PC-3 (cell line): Measurements from ENCODE around the gene CEP290. TPM values are rescaled to one million over a fixed set of nuclear protein-coding genes. Genes with fewer than 3 reads are reported as not detected.

Experiments
- ATAC-seq: fragments of 200-7000 bp; cut with Tn5 transposase; 2 replicates; pipeline ENCODE4 v1.9.1; 2020; ENCODE audit warnings: mild to moderate bottlenecking, moderate library complexity
- BruUV-seq: library from RNA; stranded (reverse); fragments of 400-500 nt; replicated peaks from 2 replicates; lab custom pipeline; 2021; lab: Mats Ljungman, UMichigan
- CTCF ChIA-PET: fragments of 300-600 bp; sonication (Branson Sonifier 250); formaldehyde crosslinking; loops from one replicate; lab custom pipeline; 2022; ENCODE audit warnings: antibody characterized with exemption; lab: Charles Lee
- POLR2A ChIA-PET: fragments of 300-600 bp; sonication (Branson Sonifier 250); formaldehyde crosslinking; loops from one replicate; lab custom pipeline; 2022; ENCODE audit warnings: antibody characterized with exemption; ENCODE audit not compliant: unreplicated experiment; lab: Charles Lee
- DNase-seq: peaks from one replicate; pipeline ENCODE4 v3.0.0-alpha.2; 2015
- H2AFZ ChIP-seq: fragments of 300-600 bp; sonication (generic); 2 replicates; pipeline ENCODE4 v1.6.0; 2016; ENCODE audit warnings: antibody characterized with exemption, low read length
- H3F3A ChIP-seq: fragments of 300-600 bp; sonication (generic); one replicate; pipeline ENCODE4 v1.6.0; 2017; ENCODE audit warnings: antibody characterized with exemption, low read length, control low read depth, mild to moderate bottlenecking; ENCODE audit not compliant: unreplicated experiment
- H3K27ac ChIP-seq: fragments of 300-600 bp; sonication (generic); 2 replicates; pipeline ENCODE4 v1.5.1; 2016; ENCODE audit warnings: mild to moderate bottlenecking, low read length
- H3K27me3 ChIP-seq: fragments of 300-600 bp; sonication (generic); 2 replicates; pipeline ENCODE4 v1.6.1; 2016; ENCODE audit warnings: low read length, mixed read lengths
- H3K36me3 ChIP-seq: fragments of 300-600 bp; sonication (generic); 2 replicates; pipeline ENCODE4 v1.6.1; 2016; ENCODE audit warnings: low read depth, mixed run types, low read length, mixed read lengths
- H3K4me1 ChIP-seq: fragments of 300-600 bp; sonication (generic); 2 replicates; pipeline ENCODE4 v1.5.1; 2016; ENCODE audit warnings: low read length; ENCODE audit not compliant: insufficient read depth
- H3K4me2 ChIP-seq: fragments of 300-600 bp; sonication (generic); 2 replicates; pipeline ENCODE4 v1.6.0; 2016; ENCODE audit warnings: low read length
- H3K4me3 ChIP-seq: fragments of 300-600 bp; sonication (generic); 2 replicates; pipeline ENCODE4 v1.5.1; 2016; ENCODE audit warnings: mild to moderate bottlenecking, low read length, mixed read lengths
- H3K79me2 ChIP-seq: fragments of 300-600 bp; sonication (generic); 2 replicates; pipeline ENCODE4 v1.6.1; 2017; ENCODE audit warnings: low read length, mixed read lengths
- H3K9ac ChIP-seq: fragments of 300-600 bp; sonication (generic); 2 replicates; pipeline ENCODE4 v1.6.0; 2016; ENCODE audit warnings: mild to moderate bottlenecking, low read length
- H3K9me2 ChIP-seq: fragments of 300-600 bp; sonication (generic); replicated peaks from 2 replicates; pipeline ENCODE4 v1.6.1; 2016; ENCODE audit warnings: mixed run types, low read length, mixed read lengths
- H3K9me3 ChIP-seq: fragments of 300-600 bp; sonication (generic); 2 replicates; pipeline ENCODE4 v1.6.1; 2016; ENCODE audit warnings: low read length, mixed read lengths
- H4K20me1 ChIP-seq: fragments of 300-600 bp; sonication (generic); 2 replicates; pipeline ENCODE4 v1.6.1; 2016; ENCODE audit warnings: low read length, mixed read lengths
- CTCF ChIP-seq: fragments of 300-600 bp; sonication (generic); conservative IDR thresholded peaks from 2 replicates; pipeline ENCODE4 v1.5.1; 2017; ENCODE audit warnings: antibody characterized with exemption, low read depth, mild to moderate bottlenecking, low read length
- EZH2 ChIP-seq: fragments of 300-600 bp; sonication (generic); IDR thresholded peaks from one replicate; pipeline ENCODE4 v1.6.1; 2017; ENCODE audit warnings: antibody characterized with exemption, mild to moderate bottlenecking, low read length; ENCODE audit not compliant: unreplicated experiment
- EZH2phosphoT487 ChIP-seq: fragments of 300-600 bp; sonication (generic); IDR thresholded peaks from 2 replicates; pipeline ENCODE4 v1.6.1; 2018; ENCODE audit warnings: mild to moderate bottlenecking, antibody characterized with exemption, low read length, borderline replicate concordance
- intact Hi-C: fragments of 100-400 bp; cut with micrococcal nuclease; formaldehyde crosslinking; loops from 2 replicates; pipeline ENCODE4 v1.9.0; 2023
- total RNA-seq: library from RNA; depleted of rRNA; stranded (reverse); fragments of >200 nt; gene quantifications from 2 replicates; pipeline ENCODE4 v1.2.3, GENCODE V29; 2014

CEP290 gene
- total RNA-seq, 1 experiment from 2014 or later = 9.7 TPM

GRCh38 chr12:88015825-88016224 lies 126.1 kb downstream of the CEP290 start:
- DNase-seq (no peak), ATAC-seq (no peak)
- Histone ChIP-seq H3K9me2 (no peaks in the 10 kb centered on the region), H3K9ac (no peak overlapping the region), H3K4me2 (no peak overlapping the region), H3K4me1 (no peaks in the 10 kb centered on the region), H3K36me3 (no peaks in the 10 kb centered on the region), H3K4me3 (no peak overlapping the region), H3F3A (no peaks in the 10 kb centered on the region), H3K27me3 (no peaks in the 10 kb centered on the region), H3K9me3 (peaks cover 8% of the 10 kb centered on the region; the same call in 1 of the 2 replicates), H2AFZ (no peak overlapping the region), H3K79me2 (no peaks in the 10 kb centered on the region), H3K27ac (no peak overlapping the region), H4K20me1 (no peaks in the 10 kb centered on the region)
- ChIA-PET CTCF (no interaction called here), POLR2A (no interaction called here)
- intact Hi-C loops = no loop called here
- no TSS peak for BruUV-seq
- TF ChIP-seq CTCF (no peak), EZH2phosphoT487 (no peak), EZH2 (no peak)

GRCh38 chr12:88011755-88012154 lies 130.1 kb downstream of the CEP290 start:
- Histone ChIP-seq H4K20me1 (no peaks in the 10 kb centered on the region), H3F3A (no peaks in the 10 kb centered on the region), H3K9ac (no peak overlapping the region), H3K4me3 (no peak overlapping the region), H3K27me3 (no peaks in the 10 kb centered on the region), H3K4me1 (no peaks in the 10 kb centered on the region), H3K9me3 (no peaks in the 10 kb centered on the region), H3K4me2 (no peak overlapping the region), H3K79me2 (no peaks in the 10 kb centered on the region), H3K9me2 (no peaks in the 10 kb centered on the region), H3K36me3 (no peaks in the 10 kb centered on the region), H2AFZ (no peak overlapping the region), H3K27ac (no peak overlapping the region)
- ChIA-PET POLR2A (no interaction called here), CTCF (no interaction called here)
- no TSS peak for BruUV-seq
- no peak for DNase-seq
- intact Hi-C loops = no loop called here
- no peak for ATAC-seq
- TF ChIP-seq CTCF (no peak), EZH2 (no peak), EZH2phosphoT487 (no peak)

GRCh38 chr12:88006351-88006750 lies 135.5 kb downstream of the CEP290 start:
- no peaks in the 10 kb centered on the region for H3K36me3 ChIP-seq
- no peak for DNase-seq
- no peaks in the 10 kb centered on the region for H3K79me2 ChIP-seq
- H3K4me1 ChIP-seq = no peaks in the 10 kb centered on the region
- POLR2A ChIA-PET = no interaction called here
- no peak overlapping the region for H2AFZ ChIP-seq
- no peak overlapping the region for H3K27ac ChIP-seq
- TF ChIP-seq CTCF = no peak
- TF ChIP-seq EZH2phosphoT487 = no peak
- TF ChIP-seq EZH2 = no peak
- H4K20me1 ChIP-seq = no peaks in the 10 kb centered on the region
- no peak overlapping the region for H3K4me3 ChIP-seq
- H3K27me3 ChIP-seq = no peaks in the 10 kb centered on the region
- CTCF ChIA-PET = no interaction called here
- ATAC-seq = no peak
- no peaks in the 10 kb centered on the region for H3F3A ChIP-seq
- intact Hi-C loops = no loop called here
- H3K9me3 ChIP-seq = no peaks in the 10 kb centered on the region
- H3K4me2 ChIP-seq = no peak overlapping the region
- H3K9ac ChIP-seq = no peak overlapping the region
- no TSS peak for BruUV-seq
- H3K9me2 ChIP-seq = no peaks in the 10 kb centered on the region
